Suprapubic skin (tissue), 4 donors: ENCODE data around the gene MAML2. TPM values are rescaled to one million over a fixed set of nuclear protein-coding genes. Genes with fewer than 3 reads are reported as not detected.
A peak's percentile ranks its signal among the peaks of the same experiment; 100 is the strongest.

Experiments used
- DNase-seq, 2 donors: peaks; one replicate each; pipeline ENCODE4 v3.0.0-alpha.2; 2019; ENCODE audit warnings: low spot score in 2 of 2
- H3K27ac ChIP-seq: fragments of 200-600 bp; sonication (generic); one replicate; pipeline ENCODE4 v1.5.1; 2019
- H3K27me3 ChIP-seq: fragments of 200-600 bp; sonication (generic); one replicate; pipeline ENCODE4 v1.5.1; 2019
- H3K36me3 ChIP-seq: fragments of 200-600 bp; sonication (generic); one replicate; pipeline ENCODE4 v1.5.1; 2019
- H3K4me1 ChIP-seq: fragments of 200-600 bp; sonication (generic); one replicate; pipeline ENCODE4 v1.5.1; 2019
- H3K4me3 ChIP-seq: fragments of 200-600 bp; sonication (generic); one replicate; pipeline ENCODE4 v1.5.1; 2019; ENCODE audit warnings: mild to moderate bottlenecking
- H3K9me3 ChIP-seq: fragments of 200-600 bp; sonication (generic); one replicate; pipeline ENCODE4 v1.5.1; 2019
- CTCF ChIP-seq, 2 donors: fragments of 200-600 bp in 1 of 2; fragments of 450-650 bp in 1 of 2; sonication (generic) in 1 of 2; IDR thresholded peaks; one replicate each; pipeline ENCODE4 v1.5.1; 2016 to 2019; ENCODE audit warnings: antibody characterized with exemption in 2 of 2, mild to moderate bottlenecking in 1 of 2, moderate library complexity in 1 of 2
- EP300 ChIP-seq: sonication (generic); formaldehyde crosslinking; IDR thresholded peaks from one replicate; pipeline ENCODE4 v1.6.1; 2017; ENCODE audit warnings: antibody characterized with exemption
- POLR2A ChIP-seq, 2 donors: fragments of 450-650 bp; IDR thresholded peaks; one replicate each; pipeline ENCODE4 v1.6.1; 2017; ENCODE audit warnings: antibody characterized with exemption in 2 of 2, mild to moderate bottlenecking in 2 of 2, moderate library complexity in 2 of 2
- POLR2AphosphoS5 ChIP-seq, 3 donors: sonication (generic); formaldehyde crosslinking; IDR thresholded peaks; one replicate each; pipeline ENCODE4 v1.6.1; 2017; ENCODE audit warnings: antibody characterized with exemption in 3 of 3
- WGBS: methylation state at CpG from one replicate; pipeline ENCODE4 v1.1.5; 2018; 5-methylcytosine and 5-hydroxymethylcytosine counted together
- total RNA-seq, 4 donors: library from RNA; depleted of rRNA; stranded (reverse); fragments of >200 nt; gene quantifications; one replicate each; pipeline ENCODE4 v1.1.0, GENCODE V29; 2016

MAML2 gene
- total RNA-seq, 4 donors from 2014 or later = 24.9 to 44.4 (median 30.9) TPM

GRCh38 chr11:96019281-96019680 is 323.7 kb downstream of the MAML2 start:
- Histone ChIP-seq H3K4me3 (no peak overlapping the region), H3K27ac (no peak overlapping the region), H3K4me1 (no peaks in the 10 kb centered on the region), H3K9me3 (no peaks in the 10 kb centered on the region), H3K36me3 (no peaks in the 10 kb centered on the region), H3K27me3 (no peaks in the 10 kb centered on the region)
- no peak for DNase-seq
- TF ChIP-seq POLR2A (IDR thresholded peaks at IDR 0.05) = no peak
- no peak for TF ChIP-seq EP300
- no peak for TF ChIP-seq CTCF (IDR thresholded peaks at IDR 0.05)
- no peak for TF ChIP-seq POLR2AphosphoS5 (IDR thresholded peaks at IDR 0.05)

- H3K27ac ChIP-seq = no peak overlapping the region
- peaks cover under 1% of the 10 kb centered on the region for H3K4me1 ChIP-seq
- no peak overlapping the region for H3K4me3 ChIP-seq
- H3K27me3 ChIP-seq = no peaks in the 10 kb centered on the region
- 82% methylated on average over 3 of the region's 3 CpGs for WGBS
- DNase-seq = no peak
- no peaks in the 10 kb centered on the region for H3K36me3 ChIP-seq
- no peaks in the 10 kb centered on the region for H3K9me3 ChIP-seq
- TF ChIP-seq CTCF (IDR thresholded peaks at IDR 0.05) (no peak), POLR2AphosphoS5 (IDR thresholded peaks at IDR 0.05) (no peak), POLR2A (IDR thresholded peaks at IDR 0.05) (no peak), EP300 (no peak)
These were observed 325.1 kb downstream of the MAML2 start for GRCh38 chr11:96017856-96018255.

- no peak overlapping the region for H3K4me3 ChIP-seq
- no peak for DNase-seq
- no peaks in the 10 kb centered on the region for H3K27me3 ChIP-seq
- H3K4me1 ChIP-seq = peaks cover 9% of the 10 kb centered on the region
- H3K36me3 ChIP-seq = no peaks in the 10 kb centered on the region
- no peaks in the 10 kb centered on the region for H3K9me3 ChIP-seq
- WGBS = 94% methylated on average over 1 of the region's 1 CpG
- H3K27ac ChIP-seq = no peak overlapping the region
- TF ChIP-seq CTCF (IDR thresholded peaks at IDR 0.05) (no peak), EP300 (no peak)
These were observed 326.0 kb downstream of the MAML2 start for GRCh38 chr11:96016978-96017502.

- 80% methylated on average over 4 of the region's 4 CpGs for whole genome bisulfite sequencing
- Histone ChIP-seq H3K9me3 (no peaks in the 10 kb centered on the region), H3K27me3 (no peaks in the 10 kb centered on the region), H3K36me3 (no peaks in the 10 kb centered on the region), H3K27ac (no peak overlapping the region), H3K4me3 (no peak overlapping the region), H3K4me1 (peaks cover 16% of the 10 kb centered on the region)
- no peak for TF ChIP-seq POLR2AphosphoS5 (IDR thresholded peaks at IDR 0.05)
- no peak for TF ChIP-seq CTCF (IDR thresholded peaks at IDR 0.05)
- TF ChIP-seq EP300 = no peak
- no peak for TF ChIP-seq POLR2A (IDR thresholded peaks at IDR 0.05)
- DNase-seq = no peak
These were observed 327.0 kb downstream of the MAML2 start for GRCh38 chr11:96015906-96016565.

- Histone ChIP-seq H3K27ac (peak overlapping the region; percentile 41), H3K27me3 (no peaks in the 10 kb centered on the region), H3K9me3 (no peaks in the 10 kb centered on the region), H3K4me1 (peaks cover 16% of the 10 kb centered on the region), H3K4me3 (no peak overlapping the region), H3K36me3 (no peaks in the 10 kb centered on the region)
- WGBS = 66% methylated on average over 3 of the region's 3 CpGs
- DNase-seq = no peak
- TF ChIP-seq POLR2AphosphoS5 (IDR thresholded peaks at IDR 0.05) (no peak), EP300 (no peak), POLR2A (IDR thresholded peaks at IDR 0.05) (no peak), CTCF (IDR thresholded peaks at IDR 0.05) (no peak)
These were observed 328.8 kb downstream of the MAML2 start for GRCh38 chr11:96014217-96014616.
